H4 (cell line): ENCODE measurements around the gene LCE2D. TPM values are rescaled to one million over a fixed set of nuclear protein-coding genes. Genes with fewer than 3 reads are reported as not detected.
A peak's percentile ranks its signal among the peaks of the same experiment; 100 is the strongest.
"Not testable (repeated sequence)": the region's sequence is repeated elsewhere in the genome, so short reads cannot be mapped to it uniquely, and the experiment has no call there.

Experiments
- DNase-seq: peaks from one replicate; pipeline ENCODE4 v3.0.0-alpha.2; 2015; ENCODE audit warnings: low spot score
- total RNA-seq: library from RNA; depleted of rRNA; stranded (reverse); fragments of >200 nt; shearing (Covaris generic); gene quantifications from 2 replicates; pipeline ENCODE4 v1.2.3, GENCODE V29; 2014; rRNA removed

The LCE2D gene
- total RNA-seq: not detected in 2 replicates

GRCh38 chr1:152663098-152663497 lies at the start of gene LCE2D:
LCE2D (plus strand) TSS chr1:152663380; CDS start chr1:152664106, 726 bp downstream.
- no peak for DNase-seq

- DNase-seq: no peak
These were observed 49.7 kb upstream of the LCE2D start, which contains the start of gene LCE3B for GRCh38 chr1:152613511-152613910. LCE3B (plus strand) TSS chr1:152613811; CDS start chr1:152613811, 0 bp downstream.

GRCh38 chr1:152621993-152622392 lies 41.2 kb upstream of the LCE2D start:
- peak; percentile 2 for DNase-seq

GRCh38 chr1:152622803-152623202 lies 40.4 kb upstream of the LCE2D start, which contains the start of gene LCE3A:
LCE3A (minus strand) TSS chr1:152623103; CDS start chr1:152623103, 0 bp downstream.
- DNase-seq: peak; percentile 58

- DNase-seq: peak; percentile 1
These were observed 39.9 kb upstream of the LCE2D start for GRCh38 chr1:152623203-152623844.

GRCh38 chr1:152626744-152627143 lies 36.4 kb upstream of the LCE2D start:
- DNase-seq: peak; percentile 0

- peak; percentile 1 for DNase-seq
These were observed 32.6 kb upstream of the LCE2D start for GRCh38 chr1:152630596-152630995.

GRCh38 chr1:152640351-152640750 lies 22.8 kb upstream of the LCE2D start:
- no peak for DNase-seq

GRCh38 chr1:152643945-152644344 lies 19.2 kb upstream of the LCE2D start:
- no peak for DNase-seq

GRCh38 chr1:152645146-152645545 lies 18.0 kb upstream of the LCE2D start:
- no peak for DNase-seq

- no peak for DNase-seq
These were observed 16.5 kb upstream of the LCE2D start for GRCh38 chr1:152646656-152647055.

GRCh38 chr1:152654110-152654509 lies 9.1 kb upstream of the LCE2D start:
- DNase-seq: peak; percentile 38

GRCh38 chr1:152656459-152656858 lies 6.7 kb upstream of the LCE2D start:
- no peak for DNase-seq

- no peak for DNase-seq
These were observed 5.5 kb upstream of the LCE2D start for GRCh38 chr1:152657677-152658076.

- DNase-seq: no peak
These were observed 4.5 kb upstream of the LCE2D start for GRCh38 chr1:152658649-152659048.

- DNase-seq: not testable (repeated sequence)
These were observed 3.0 kb downstream of the LCE2D start for GRCh38 chr1:152666171-152666570.

GRCh38 chr1:152667648-152668047 lies 4.5 kb downstream of the LCE2D start:
- no peak for DNase-seq

GRCh38 chr1:152673016-152673415 lies 9.8 kb downstream of the LCE2D start:
- no peak for DNase-seq

GRCh38 chr1:152674983-152675382 lies 11.8 kb downstream of the LCE2D start, which contains the start of gene LCE2C:
LCE2C (plus strand) TSS chr1:152675279; CDS start chr1:152676016, 737 bp downstream.
- not testable (repeated sequence) for DNase-seq

- DNase-seq: no peak
These were observed 16.3 kb downstream of the LCE2D start for GRCh38 chr1:152679459-152679858.

GRCh38 chr1:152681616-152682015 lies 18.4 kb downstream of the LCE2D start:
- no peak for DNase-seq

- no peak for DNase-seq
These were observed 20.7 kb downstream of the LCE2D start for GRCh38 chr1:152683846-152684245.

GRCh38 chr1:152685823-152686222 lies 22.6 kb downstream of the LCE2D start, which contains the start of gene LCE2B:
LCE2B (plus strand) TSS chr1:152686123; CDS start chr1:152686844, 721 bp downstream.
- not testable (repeated sequence) for DNase-seq
